ENCODE measurements around the gene CERCAM. TPM values are rescaled to one million over a fixed set of nuclear protein-coding genes. Genes with fewer than 3 reads are reported as not detected.

Gene CERCAM
- total and polyA plus RNA-seq, 12 donors = 3.5 to 30.4 (median 10.0) TPM

DNA sequence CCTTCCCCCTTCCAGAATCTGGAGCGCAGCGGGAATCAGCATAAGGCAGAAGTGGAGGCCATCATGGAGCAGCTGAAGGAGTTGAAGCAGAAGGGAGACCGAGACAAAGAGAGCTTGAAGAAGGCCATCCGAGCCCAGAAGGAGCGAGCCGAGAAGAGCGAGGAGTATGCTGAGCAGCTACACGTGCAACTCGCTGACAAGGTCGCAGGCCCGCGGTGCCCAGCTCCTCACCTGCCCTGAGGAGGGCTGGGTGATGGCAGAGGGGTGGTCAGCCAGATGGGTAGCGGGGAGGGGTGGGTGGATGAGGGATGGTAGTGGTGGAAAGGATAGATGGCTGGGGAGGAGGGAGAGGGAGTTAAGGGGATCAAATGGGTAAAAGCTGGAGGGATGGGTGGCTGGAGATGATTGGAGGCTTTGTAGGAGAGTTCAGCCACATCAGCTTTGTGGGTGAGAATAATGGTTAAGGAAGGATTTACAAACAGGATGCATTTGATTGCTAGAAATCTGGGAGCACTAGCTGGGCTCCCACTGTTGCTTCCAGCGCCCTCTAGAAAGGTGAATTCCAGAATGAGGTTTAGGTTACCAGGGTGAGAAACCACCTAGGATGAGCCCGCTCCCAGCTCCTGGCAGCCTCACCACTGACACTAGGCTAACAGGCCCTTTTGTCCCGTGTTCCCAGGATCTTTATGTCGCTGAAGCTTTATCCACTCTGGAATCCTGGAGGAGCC is 64.2 kb downstream of the CERCAM start:
- H3K36me3 ChIP-seq = peaks cover 0 to 100% (median 61%) of the 10 kb centered on the region in 9 donors
- H3K4me1 ChIP-seq = no peaks in the 10 kb centered on the region
- no peak overlapping the region for H3K4me3 ChIP-seq
- no peak overlapping the region for H3K27ac ChIP-seq
- TF ChIP-seq CTCF (IDR thresholded peaks at IDR 0.05) = no peak
- DNase-seq = no peak
- no peak for ATAC-seq
- no peaks in the 10 kb centered on the region for H3K27me3 ChIP-seq
- H3K9me3 ChIP-seq = no peaks in the 10 kb centered on the region
- 94 to 96% methylated on average over 17 of the region's 17 CpGs for WGBS, 2 donors
- intact Hi-C loops (cut with DNase I) = no loop called here

GRCh38 chr9:128485414-128485855 is 64.8 kb downstream of the CERCAM start:
- DNase-seq (no peak), ATAC-seq (no peak)
- no peaks in the 10 kb centered on the region for H3K27me3 ChIP-seq
- peaks cover 0 to 100% (median 60%) of the 10 kb centered on the region in 9 donors for H3K36me3 ChIP-seq
- no peak for TF ChIP-seq CTCF (IDR thresholded peaks at IDR 0.05)
- no peak overlapping the region for H3K27ac ChIP-seq
- 77 to 87% methylated on average over 7 of the region's 7 CpGs for WGBS, 2 donors
- no peaks in the 10 kb centered on the region for H3K9me3 ChIP-seq
- H3K4me3 ChIP-seq = no peak overlapping the region
- intact Hi-C loops (cut with DNase I) = no loop called here
- H3K4me1 ChIP-seq = no peaks in the 10 kb centered on the region

- H3K36me3 ChIP-seq = peaks cover 0 to 100% (median 60%) of the 10 kb centered on the region in 9 donors
- no peaks in the 10 kb centered on the region for H3K4me1 ChIP-seq
- intact Hi-C loops (cut with DNase I) = no loop called here
- DNase-seq = no peak
- H3K27me3 ChIP-seq = no peaks in the 10 kb centered on the region
- ATAC-seq = no peak
- H3K9me3 ChIP-seq = no peaks in the 10 kb centered on the region
- no peak for TF ChIP-seq CTCF (IDR thresholded peaks at IDR 0.05)
- H3K27ac ChIP-seq = no peak overlapping the region
- H3K4me3 ChIP-seq = no peak overlapping the region
Observed at GRCh38 chr9:128486201-128486600, 65.5 kb downstream of the CERCAM start.

Small RNAs within 50 kb of the gene (microRNA-seq; reads per million reads assigned to microRNA genes)
- 0 reads per million in 2 donors for gene MIR219B

Other genes starting within 250 kb of the CERCAM start
- 10 to 100 TPM; 63.0 to 96.0 (median 76.7) TPM for gene CIZ1, start 229.3 kb upstream of the CERCAM start, total RNA-seq
- gene CIZ1, start 229.3 kb upstream of the CERCAM start, polyA plus RNA-seq = 10 to 100 TPM; 39.7 to 70.2 TPM
- gene DNM1, start 217.5 kb upstream of the CERCAM start, total RNA-seq = 1 to 10 TPM; 2.1 to 7.7 (median 3.9) TPM
- 10 to 100 TPM in 1 of 2 donors, 1 to 10 TPM in 1; 2.5 to 13.7 TPM for gene DNM1, start 217.5 kb upstream of the CERCAM start, polyA plus RNA-seq
- gene GOLGA2, start 144.8 kb upstream of the CERCAM start, total RNA-seq = 100 to 1,000 TPM in 1 of 10 donors, 10 to 100 TPM in 9; 78.0 to 101 (median 89.1) TPM
- gene GOLGA2, start 144.8 kb upstream of the CERCAM start, polyA plus RNA-seq = 10 to 100 TPM; 85.7 to 91.8 TPM
- gene SWI5, start 144.6 kb upstream of the CERCAM start, total RNA-seq = 10 to 100 TPM; 13.9 to 23.8 (median 20.8) TPM
- gene SWI5, start 144.6 kb upstream of the CERCAM start, polyA plus RNA-seq = 10 to 100 TPM; 17.0 to 46.3 TPM
- 10 to 100 TPM; 32.8 to 50.3 (median 44.2) TPM for gene TRUB2, start 98.4 kb upstream of the CERCAM start, total RNA-seq
- gene TRUB2, start 98.4 kb upstream of the CERCAM start, polyA plus RNA-seq = 10 to 100 TPM; 18.0 to 27.4 TPM
- 10 to 100 TPM; 26.5 to 35.8 (median 30.0) TPM for gene COQ4, start 98.0 kb upstream of the CERCAM start, total RNA-seq
- gene COQ4, start 98.0 kb upstream of the CERCAM start, polyA plus RNA-seq = 10 to 100 TPM; 36.3 to 42.8 TPM
- 10 to 100 TPM in 9 of 10 donors, 1 to 10 TPM in 1; 10.0 to 26.3 (median 15.5) TPM for gene SLC27A4, start 80.3 kb upstream of the CERCAM start, total RNA-seq
- gene SLC27A4, start 80.3 kb upstream of the CERCAM start, polyA plus RNA-seq = 10 to 100 TPM; 35.0 to 37.2 TPM
- gene URM1, start 49.5 kb upstream of the CERCAM start, total RNA-seq = 10 to 100 TPM; 39.2 to 64.3 (median 51.2) TPM
- 10 to 100 TPM; 18.7 to 75.7 TPM for gene URM1, start 49.5 kb upstream of the CERCAM start, polyA plus RNA-seq
- 10 to 100 TPM; 10.9 to 17.1 (median 14.8) TPM for gene ODF2, start 35.1 kb downstream of the CERCAM start, total RNA-seq
- 10 to 100 TPM; 13.2 to 19.7 TPM for gene ODF2, start 35.1 kb downstream of the CERCAM start, polyA plus RNA-seq
- gene GLE1, start 83.9 kb downstream of the CERCAM start, total RNA-seq = 10 to 100 TPM; 15.0 to 24.5 (median 19.9) TPM
- 10 to 100 TPM; 10.5 to 12.4 TPM for gene GLE1, start 83.9 kb downstream of the CERCAM start, polyA plus RNA-seq
- 100 to 1,000 TPM; 250 to 449 (median 379) TPM for gene SPTAN1, start 131.7 kb downstream of the CERCAM start, total RNA-seq
- gene SPTAN1, start 131.7 kb downstream of the CERCAM start, polyA plus RNA-seq = 100 to 1,000 TPM; 119 to 177 TPM
- gene DYNC2I2, start 236.0 kb downstream of the CERCAM start, total RNA-seq = 10 to 100 TPM; 22.1 to 44.8 (median 30.1) TPM
- gene DYNC2I2, start 236.0 kb downstream of the CERCAM start, polyA plus RNA-seq = 10 to 100 TPM; 60.1 to 83.2 TPM

Measured in heart right ventricle (tissue), 16 donors.